GM12878 (cell line): ENCODE measurements around the gene MYO3B. TPM values are rescaled to one million over a fixed set of nuclear protein-coding genes. Genes with fewer than 3 reads are reported as not detected.

ENCODE experiments used
- ATAC-seq: fragments of 200-7000 bp; cut with Tn5 transposase; 3 replicates; pipeline ENCODE4 v1.9.1; 2020; ENCODE audit warnings: mild to moderate bottlenecking, moderate library complexity
- BruUV-seq: library from RNA; stranded (reverse); fragments of 400-500 nt; replicated peaks from 2 replicates; lab custom pipeline; 2021; lab: Mats Ljungman, UMichigan
- CTCF ChIA-PET: fragments of 300-600 bp; sonication (Branson Sonifier 250); formaldehyde crosslinking; extraction: SDS; loops from one replicate; lab custom pipeline; 2021; ENCODE audit warnings: inconsistent platforms; lab: Yijun Ruan, JAX
- POLR2A ChIA-PET: fragments of 350-600 bp; formaldehyde crosslinking; extraction: SDS; loops from one replicate; lab custom pipeline; 2021; ENCODE audit warnings: inconsistent platforms; lab: Charles Lee
- RAD21 ChIA-PET: fragments of 300-600 bp; sonication (Branson Sonifier 250); formaldehyde crosslinking; loops from one replicate; lab custom pipeline; 2023; ENCODE audit warnings: antibody characterized with exemption; ENCODE audit not compliant: unreplicated experiment; lab: Charles Lee
- SMC1A ChIA-PET: fragments of 300-600 bp; sonication (Branson Sonifier 250); formaldehyde crosslinking; loops from one replicate; lab custom pipeline; 2023; ENCODE audit not compliant: unreplicated experiment, uncharacterized antibody; lab: Charles Lee
- DNase-seq: peaks from one replicate; pipeline ENCODE4 v3.0.0-alpha.2; 2011; ENCODE audit warnings: low read depth, low spot score
- FAIRE-seq: peaks from 3 replicates; lab custom pipeline; 2011; peaks lifted over from hg19 to GRCh38; lab: Jason Lieb, UNC
- H2AFZ ChIP-seq: 2 replicates; pipeline ENCODE4 v1.6.0; 2011; ENCODE audit warnings: low read depth, low read length, control low read depth; ENCODE audit not compliant: control insufficient read depth
- H3K27ac ChIP-seq: 2 replicates; pipeline ENCODE4 v1.5.1; 2011; ENCODE audit warnings: control low read depth; ENCODE audit not compliant: control insufficient read depth, insufficient read depth
- H3K27me3 ChIP-seq, 2 experiments: replicated peaks in 1 of 2; 2 replicates each; pipeline versions ENCODE4 v1.6.0 to v1.6.1; 2011; ENCODE audit warnings: low read length in 1 of 2; ENCODE audit not compliant: control insufficient read depth in 2 of 2, insufficient read depth in 2 of 2
- H3K36me3 ChIP-seq, 2 experiments: 2 replicates each; pipeline ENCODE4 v1.5.1; 2011; ENCODE audit warnings: low read length in 1 of 2; ENCODE audit not compliant: control insufficient read depth in 2 of 2, insufficient read depth in 2 of 2
- H3K4me1 ChIP-seq: 2 replicates; pipeline ENCODE4 v1.6.1; 2011; ENCODE audit warnings: mild to moderate bottlenecking, low read length, moderate library complexity, mixed read lengths; ENCODE audit not compliant: control insufficient read depth, insufficient read depth
- H3K4me2 ChIP-seq: 2 replicates; pipeline ENCODE4 v1.6.0; 2011; ENCODE audit warnings: control low read depth; ENCODE audit not compliant: control insufficient read depth, insufficient read depth
- H3K4me3 ChIP-seq: fragments of 200-600 bp; sonication (generic); 2 replicates; pipeline ENCODE4 v1.5.1; 2016
- H3K79me2 ChIP-seq: 2 replicates; pipeline ENCODE4 v1.6.0; 2011; ENCODE audit warnings: low read length; ENCODE audit not compliant: control insufficient read depth, insufficient read depth
- H3K9ac ChIP-seq: 2 replicates; pipeline ENCODE4 v1.8.0; 2011; ENCODE audit warnings: low read length, control low read depth, mixed read lengths; ENCODE audit not compliant: control insufficient read depth, insufficient read depth
- H3K9me3 ChIP-seq: replicated peaks from 3 replicates; pipeline ENCODE4 v1.5.1; 2011; ENCODE audit warnings: mild to moderate bottlenecking, low read length; ENCODE audit not compliant: control insufficient read depth, insufficient read depth
- H4K20me1 ChIP-seq: 2 replicates; pipeline ENCODE4 v1.6.0; 2011; ENCODE audit not compliant: control insufficient read depth, insufficient read depth
- MTA3 ChIP-seq: IDR thresholded peaks from 2 replicates; pipeline ENCODE4 v1.6.1; 2012; ENCODE audit warnings: low read length, inconsistent platforms, borderline replicate concordance
- POU2F2 ChIP-seq: IDR thresholded peaks from 3 replicates; pipeline ENCODE4 v1.6.1; 2011; ENCODE audit warnings: low read depth, mild to moderate bottlenecking, low read length, borderline replicate concordance
- SPI1 ChIP-seq: IDR thresholded peaks from 2 replicates; pipeline ENCODE4 v1.6.1; 2011; ENCODE audit warnings: low read depth, mild to moderate bottlenecking, low read length, moderate library complexity, borderline replicate concordance; ENCODE audit not compliant: insufficient read depth
- WGBS: methylation state at CpG from one replicate; pipeline ENCODE4 v1.1.6; 2016; ENCODE audit warnings: low lambda C conversion rate; ENCODE audit not compliant: insufficient replicate concordance, insufficient coverage; ENCODE audit errors: missing lambda C conversion rate; 5-methylcytosine and 5-hydroxymethylcytosine counted together
- in situ Hi-C: fragments of 300-500 bp; cut with MboI; formaldehyde crosslinking; loops from 9 replicates; pipeline ENCODE4 v1.14.3; 2018; ENCODE audit warnings: mixed read lengths
- intact Hi-C: fragments of 100-400 bp; cut with micrococcal nuclease; formaldehyde crosslinking; loops from one replicate; pipeline ENCODE4 v1.14.2; 2022; ENCODE audit not compliant: unreplicated experiment
- polyA plus RNA-seq, 11 experiments: library from polyadenylated mRNA; depleted of rRNA in 4 of 11; unstranded in 6 of 11; stranded (reverse) in 5 of 11; fragments of >200 nt; fragmentation: Nextera tagmentation in 4 of 11; fragmentation: Illumina TruSeq in 1 of 11; extraction: Ambion mirVana in 4 of 11; extraction: Trizol in 1 of 11; gene quantifications; 1 replicate in 1 of 11; 2 replicates in 10 of 11; pipeline versions ENCODE4 v1.2.1 to v1.2.3, GENCODE V29; 2011 to 2016; ENCODE audit warnings: inconsistent platforms in 2 of 11, missing spikeins in 2 of 11, low read depth in 1 of 11
- small RNA-seq: library from RNA; depleted of rRNA; stranded (forward); fragments of <200 nt; gene quantifications from one replicate; pipeline ENCODE3, GENCODE V24; 2014
- total RNA-seq, 4 experiments: library from RNA; depleted of rRNA in 3 of 4; stranded (reverse); fragments of >200 nt in 3 of 4; fragmentation: Illumina TruSeq in 1 of 4; extraction: Trizol in 1 of 4; gene quantifications; 2 replicates each; pipeline versions ENCODE4 v1.2.1 to v1.2.3, GENCODE V29; 2013 to 2021

MYO3B gene
- total and polyA plus RNA-seq, 10 of the 15 experiments (the other 5 are each of a cell fraction or from before 2014, with no cell fraction given), result 1.1 to 7.1 (median 2.1) TPM

GRCh38 chr2:170701011-170701410, 523.1 kb downstream of the MYO3B start:
- intact Hi-C loops (no loop called here), in situ Hi-C loops (no loop called here)
- ChIA-PET POLR2A (no interaction called here), CTCF (interaction anchor here (1.1 to 1.8 kb wide), 3 partner anchors 21 to 292 kb away, joined by 3 to 5 read pairs (median 3); no protein-coding TSS in a partner anchor), RAD21 (interaction anchor here (0.9 kb wide), 1 partner anchor 292 kb away, joined by 3 read pairs; no protein-coding TSS in a partner anchor), SMC1A (interaction anchor here (0.5 to 1.5 kb wide), 5 partner anchors 9 to 1117 kb away, joined by 3 to 6 read pairs (median 5); no protein-coding TSS in a partner anchor)
- no peaks in the 10 kb centered on the region for H3K9me3 ChIP-seq
- H3K79me2 ChIP-seq, result no peaks in the 10 kb centered on the region
- no peaks in the 10 kb centered on the region for H3K36me3 ChIP-seq
- no peak for DNase-seq
- no peaks in the 10 kb centered on the region; a peak in 2 of 4 replicates for H3K27me3 ChIP-seq
- H3K4me1 ChIP-seq, result no peaks in the 10 kb centered on the region
- H3K4me2 ChIP-seq, result no peak overlapping the region
- 17% methylated on average over 4 of the region's 4 CpGs for WGBS
- no peak overlapping the region for H3K27ac ChIP-seq
- no peaks in the 10 kb centered on the region for H4K20me1 ChIP-seq
- ATAC-seq, result no peak
- no peak overlapping the region for H3K9ac ChIP-seq
- H3K4me3 ChIP-seq, result no peak overlapping the region
- BruUV-seq, result no TSS peak
- TF ChIP-seq POU2F2, result no peak
- no peak overlapping the region for H2AFZ ChIP-seq
- FAIRE-seq, result no peak

- FAIRE-seq (peak; percentile 27), DNase-seq (no peak), ATAC-seq (no peak)
- Histone ChIP-seq H3K79me2 (no peaks in the 10 kb centered on the region), H3K4me3 (no peak overlapping the region), H3K9me3 (no peaks in the 10 kb centered on the region), H3K4me2 (no peak overlapping the region), H3K9ac (no peak overlapping the region), H2AFZ (no peak overlapping the region), H3K4me1 (no peaks in the 10 kb centered on the region), H4K20me1 (no peaks in the 10 kb centered on the region), H3K36me3 (no peaks in the 10 kb centered on the region), H3K27ac (no peak overlapping the region), H3K27me3 (peaks cover 0 to 2% of the 10 kb centered on the region in 2 experiments; a peak in 2 of 4 replicates)
- no peak for TF ChIP-seq MTA3
- TF ChIP-seq SPI1, result peak; percentile 29; the same call in 1 of the 2 replicates
- WGBS, result 5% methylated on average over 4 of the region's 4 CpGs
- ChIA-PET POLR2A (interaction anchor here (0.7 kb wide), 1 partner anchor 148 kb away, joined by 4 read pairs; no protein-coding TSS in a partner anchor), RAD21 (interaction anchor here (1.1 kb wide), 1 partner anchor 25 kb away, joined by 3 read pairs; no protein-coding TSS in a partner anchor), SMC1A (interaction anchor here (1.0 kb wide), 1 partner anchor 8 kb away, joined by 3 read pairs; no protein-coding TSS in a partner anchor), CTCF (interaction anchor here (0.6 to 0.7 kb wide), 2 partner anchors 109 to 1600 kb away, joined by 4 read pairs; no protein-coding TSS in a partner anchor)
- in situ Hi-C loops, result no loop called here
- intact Hi-C loops, result no loop called here
- BruUV-seq, result no TSS peak
Measured at GRCh38 chr2:170703776-170704476, 526.0 kb downstream of the MYO3B start.

Small RNA genes lying within 50 kb of the gene (small RNA-seq; reads per million reads assigned to genes)
- gene RF02271, result not detected
